Prostate gland (tissue), 2 donors: ENCODE data around the gene NEDD1.

Experiments used
- CTCF ChIP-seq, 4 experiments: fragments of 200-600 bp in 2 of 4; fragments of 450-650 bp in 2 of 4; sonication (generic) in 2 of 4; IDR thresholded peaks; 1 replicate in 3 of 4; 2 replicates in 1 of 4; pipeline ENCODE4 v1.5.1; 2016 to 2019; ENCODE audit warnings: antibody characterized with exemption in 4 of 4, mild to moderate bottlenecking in 2 of 4, moderate library complexity in 2 of 4
- POLR2A ChIP-seq: fragments of 450-650 bp; IDR thresholded peaks from one replicate; pipeline ENCODE4 v1.6.1; 2016; ENCODE audit warnings: antibody characterized with exemption, mild to moderate bottlenecking
- POLR2AphosphoS5 ChIP-seq: sonication (generic); formaldehyde crosslinking; IDR thresholded peaks from one replicate; pipeline ENCODE4 v1.6.1; 2017; ENCODE audit warnings: antibody characterized with exemption

GRCh38 chr12:96902076-96902475, 5.0 kb upstream of the NEDD1 start:
- TF ChIP-seq CTCF (IDR thresholded peaks at IDR 0.05) (no peak), POLR2A (no peak), POLR2AphosphoS5 (no peak)
